Choroid plexus epithelial cell (primary cell): Measurements from ENCODE around the gene ZFYVE27.

Experiments used
- DNase-seq: peaks from one replicate; pipeline ENCODE4 v3.0.0-alpha.2; 2010; ENCODE audit warnings: low read depth
- H3K4me3 ChIP-seq: 2 replicates; pipeline ENCODE4 v1.5.1; 2011; ENCODE audit warnings: low read depth, mild to moderate bottlenecking, control low read depth, low read length, moderate library complexity
- TF ChIP-seq, protein P1 (sequence below): conservative IDR thresholded peaks from 2 replicates; pipeline ENCODE4 v1.5.1; 2011; ENCODE audit warnings: low read depth, mild to moderate bottlenecking, control low read depth, inconsistent platforms, low read length, moderate library complexity

ZFYVE27 gene

DNA sequence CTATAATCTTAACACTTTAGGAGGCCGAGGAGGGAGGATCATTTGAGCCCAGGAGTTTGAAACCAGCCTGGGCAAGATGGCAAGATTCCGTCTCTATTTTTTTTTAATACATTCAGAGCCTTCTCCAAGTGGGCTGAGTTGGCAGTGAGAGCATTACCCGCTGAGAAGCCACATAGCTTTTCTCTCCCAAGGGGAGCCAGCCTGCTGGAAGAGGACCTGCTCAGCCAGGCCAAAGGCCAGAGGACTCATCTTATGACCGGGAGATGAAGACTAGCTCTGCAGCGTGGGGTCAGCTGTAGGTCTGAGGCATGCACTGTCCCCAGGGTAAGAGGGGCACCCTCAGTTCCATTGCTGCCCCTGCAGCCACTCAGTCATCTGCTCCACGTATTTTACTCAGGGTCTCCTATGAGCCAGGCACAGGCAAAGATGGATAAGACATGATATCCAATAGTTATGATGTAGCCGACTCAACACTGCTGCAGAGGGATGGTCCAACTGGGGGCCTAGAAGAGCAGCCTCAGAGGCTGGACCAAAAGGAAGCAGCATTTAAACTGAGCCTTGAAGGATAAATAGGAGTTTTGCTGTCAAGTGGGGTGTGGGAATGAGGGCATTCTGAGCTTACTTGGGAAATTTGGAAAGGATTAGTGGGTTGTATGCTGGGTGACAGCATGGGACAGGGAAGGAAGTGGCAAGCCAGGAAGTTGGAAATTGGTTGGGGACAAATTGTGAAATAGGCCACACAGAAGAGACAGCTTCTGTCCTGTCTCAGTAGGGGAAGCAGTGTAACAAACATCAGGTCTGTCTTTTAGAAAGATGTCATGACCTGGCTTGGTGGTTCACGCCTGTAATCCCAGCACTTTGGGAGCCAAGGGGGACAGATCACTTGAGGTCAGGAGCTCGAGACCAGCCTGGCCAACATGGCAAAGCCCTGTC lies 25.0 kb upstream of the ZFYVE27 start:
- no peak overlapping the region for H3K4me3 ChIP-seq
- TF ChIP-seq, protein P1, sequence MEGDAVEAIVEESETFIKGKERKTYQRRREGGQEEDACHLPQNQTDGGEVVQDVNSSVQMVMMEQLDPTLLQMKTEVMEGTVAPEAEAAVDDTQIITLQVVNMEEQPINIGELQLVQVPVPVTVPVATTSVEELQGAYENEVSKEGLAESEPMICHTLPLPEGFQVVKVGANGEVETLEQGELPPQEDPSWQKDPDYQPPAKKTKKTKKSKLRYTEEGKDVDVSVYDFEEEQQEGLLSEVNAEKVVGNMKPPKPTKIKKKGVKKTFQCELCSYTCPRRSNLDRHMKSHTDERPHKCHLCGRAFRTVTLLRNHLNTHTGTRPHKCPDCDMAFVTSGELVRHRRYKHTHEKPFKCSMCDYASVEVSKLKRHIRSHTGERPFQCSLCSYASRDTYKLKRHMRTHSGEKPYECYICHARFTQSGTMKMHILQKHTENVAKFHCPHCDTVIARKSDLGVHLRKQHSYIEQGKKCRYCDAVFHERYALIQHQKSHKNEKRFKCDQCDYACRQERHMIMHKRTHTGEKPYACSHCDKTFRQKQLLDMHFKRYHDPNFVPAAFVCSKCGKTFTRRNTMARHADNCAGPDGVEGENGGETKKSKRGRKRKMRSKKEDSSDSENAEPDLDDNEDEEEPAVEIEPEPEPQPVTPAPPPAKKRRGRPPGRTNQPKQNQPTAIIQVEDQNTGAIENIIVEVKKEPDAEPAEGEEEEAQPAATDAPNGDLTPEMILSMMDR: no peak
- DNase-seq: no peak

DNA sequence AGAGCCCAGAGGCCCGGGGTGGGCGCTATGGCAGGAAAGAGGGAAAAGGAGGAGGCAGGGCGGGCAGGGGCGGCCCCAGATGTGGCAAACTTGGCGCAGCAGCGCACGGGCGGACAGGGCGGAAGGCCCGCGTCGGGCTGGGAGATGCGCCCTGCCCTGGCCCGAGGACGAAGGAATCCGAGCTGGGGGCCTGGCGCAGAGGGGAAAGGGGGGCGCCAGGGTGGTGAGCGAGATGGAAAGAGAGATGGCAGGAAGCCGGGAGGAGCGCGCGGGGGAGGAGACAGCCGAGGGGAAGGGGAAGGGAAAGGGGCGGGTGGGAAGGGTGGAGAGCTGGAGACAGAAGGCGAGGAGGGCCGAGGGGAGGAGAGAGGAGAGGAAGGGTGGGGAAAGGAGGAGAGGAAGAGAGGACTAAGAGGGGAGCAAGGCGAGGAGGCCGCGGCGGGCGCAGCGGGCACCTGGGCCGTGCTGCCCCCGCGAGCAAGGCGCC lies 23.5 kb upstream of the ZFYVE27 start, which contains the start of gene MARVELD1:
MARVELD1 (plus strand) TSS at position 392 of the 487 bp plus-strand sequence. CDS start 147 bp downstream, outside the sequence.
- DNase-seq: peak; percentile 80
- peak within 1 kb of the TSS; percentile 86 for H3K4me3 ChIP-seq
- TF ChIP-seq, protein P1: no peak

DNA sequence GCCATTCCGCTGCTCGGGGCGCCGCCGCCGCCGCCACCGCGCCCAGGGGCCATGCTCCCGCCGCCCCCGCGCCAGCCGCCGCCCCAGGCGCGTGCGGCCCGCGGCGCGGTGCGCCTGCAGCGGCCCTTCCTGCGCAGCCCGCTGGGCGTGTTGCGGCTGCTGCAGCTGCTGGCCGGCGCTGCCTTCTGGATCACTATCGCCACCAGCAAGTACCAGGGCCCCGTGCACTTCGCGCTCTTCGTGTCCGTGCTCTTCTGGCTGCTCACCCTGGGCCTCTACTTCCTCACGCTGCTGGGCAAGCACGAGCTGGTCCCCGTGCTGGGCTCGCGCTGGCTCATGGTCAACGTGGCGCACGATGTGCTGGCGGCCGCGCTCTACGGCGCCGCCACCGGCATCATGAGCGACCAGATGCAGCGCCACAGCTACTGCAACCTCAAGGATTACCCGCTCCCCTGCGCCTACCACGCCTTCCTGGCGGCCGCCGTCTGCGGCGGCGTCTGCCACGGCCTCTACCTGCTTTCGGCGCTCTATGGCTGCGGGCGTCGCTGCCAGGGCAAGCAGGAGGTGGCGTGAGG lies 23.0 kb upstream of the ZFYVE27 start:
- TF ChIP-seq, protein P1: peak; percentile 38
- peak overlapping the region; percentile 86 for H3K4me3 ChIP-seq
- peak; percentile 76 for DNase-seq

DNA sequence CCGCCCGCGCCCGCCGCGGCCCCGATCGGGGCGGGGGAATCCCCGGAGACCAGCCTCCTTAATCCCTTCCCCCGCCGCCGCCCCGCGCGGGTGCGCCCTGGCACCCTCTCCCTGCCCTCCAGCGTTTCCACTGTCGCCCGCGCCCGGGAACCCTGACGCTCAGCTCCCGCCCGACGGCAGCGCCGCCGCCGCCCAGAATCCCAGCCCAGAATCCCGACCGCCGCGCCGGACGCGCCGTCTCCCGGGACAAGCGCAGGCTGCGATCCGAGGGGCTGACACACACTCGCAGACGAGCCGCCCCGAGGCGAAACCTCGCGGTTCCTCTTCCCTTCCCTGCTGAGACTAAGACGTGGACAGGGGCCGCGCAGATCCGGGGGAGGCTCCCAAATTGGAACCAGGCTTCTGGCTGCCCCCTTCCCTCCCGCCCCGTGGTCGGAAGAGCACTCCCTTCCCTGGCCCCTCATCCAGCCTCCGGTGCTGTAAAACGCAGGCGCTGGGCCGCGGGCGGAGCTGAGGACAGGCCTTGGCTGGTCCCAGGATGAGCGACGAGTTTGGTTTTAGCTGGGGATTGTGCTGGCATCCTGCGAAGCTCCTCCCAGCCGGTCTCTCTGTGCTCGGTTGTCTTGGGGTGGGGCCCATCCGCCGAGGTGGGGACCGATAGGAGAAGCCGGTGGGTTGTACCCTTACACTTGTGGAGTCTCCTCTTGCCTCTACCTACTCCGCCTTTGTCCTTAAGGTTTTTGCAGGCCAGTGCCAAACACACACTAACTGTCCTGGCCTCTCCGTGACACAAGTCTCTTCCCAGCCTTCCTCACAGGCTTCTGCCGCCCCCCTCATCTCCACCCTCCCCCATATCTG lies 22.3 kb upstream of the ZFYVE27 start:
- DNase-seq: peak; percentile 70
- H3K4me3 ChIP-seq: peak overlapping the region; percentile 86
- TF ChIP-seq, protein P1: no peak

DNA sequence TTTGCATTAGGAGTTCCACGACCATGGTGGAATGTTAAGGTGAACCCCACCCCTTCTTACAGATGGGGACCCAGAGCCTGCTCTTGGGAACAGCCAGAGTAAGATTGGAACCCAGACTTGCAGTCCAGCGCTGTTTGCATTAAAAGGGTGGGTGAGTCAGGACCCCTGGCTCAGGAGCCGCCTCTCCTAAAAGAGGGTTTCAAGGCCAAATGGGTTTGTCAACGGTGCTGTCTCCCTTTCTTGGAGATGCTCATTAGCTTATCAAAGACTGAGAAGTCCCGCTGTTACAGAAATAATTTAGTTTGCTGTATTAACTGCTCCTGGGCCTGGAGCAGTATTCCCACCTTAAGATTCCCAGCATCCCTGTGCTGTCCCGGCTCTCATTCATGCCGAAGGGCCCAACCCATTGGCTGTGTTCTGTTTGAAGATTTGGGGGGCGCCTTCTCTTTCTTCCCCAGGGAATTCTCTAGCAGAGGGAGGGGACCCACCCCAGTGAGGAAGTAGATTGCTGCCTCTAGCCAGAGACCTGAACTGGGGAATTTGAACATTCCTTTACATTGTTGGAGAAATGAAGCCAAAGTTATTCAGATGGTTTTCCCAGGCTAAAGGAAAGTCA lies 21.6 kb upstream of the ZFYVE27 start:
- H3K4me3 ChIP-seq: peak overlapping the region; percentile 86
- TF ChIP-seq, protein P1: no peak
- DNase-seq: no peak

DNA sequence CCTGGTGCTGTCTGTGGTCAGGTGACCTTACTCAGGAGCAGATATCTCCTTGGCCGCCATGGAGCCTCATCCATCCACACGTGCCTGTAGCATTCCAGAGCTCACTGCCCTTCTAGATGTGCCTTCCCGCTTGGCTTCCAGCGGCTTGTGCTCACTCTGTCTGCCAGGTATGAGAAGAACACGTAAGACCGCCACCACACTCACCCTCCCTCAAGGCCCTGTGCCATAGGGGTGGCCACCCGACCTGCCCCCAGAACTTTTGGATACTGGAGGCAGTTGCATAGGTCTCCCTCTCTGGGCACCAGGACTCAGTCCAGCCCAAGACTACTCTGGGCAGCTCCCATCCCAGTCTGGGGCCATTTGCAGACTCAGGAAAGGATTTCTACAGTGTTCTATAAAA lies 19.3 kb upstream of the ZFYVE27 start:
- DNase-seq: no peak
- H3K4me3 ChIP-seq: no peak overlapping the region
- TF ChIP-seq, protein P1: no peak
